GM21717 (cell line): ENCODE measurements around the gene PLEKHA3.
"Not testable (repeated sequence)": the region's sequence is repeated elsewhere in the genome, so short reads cannot be mapped to it uniquely, and the experiment has no call there.

ENCODE experiments used
- ATAC-seq: cut with Tn5 transposase; IDR thresholded peaks from one replicate; pipeline ENCODE4 v1.9.1; 2021; ENCODE audit warnings: mild to moderate bottlenecking, moderate library complexity; ENCODE audit not compliant: unreplicated experiment

The PLEKHA3 gene

GRCh38 chr2:178522950-178523595 is 42.8 kb downstream of the PLEKHA3 start:
- peak; percentile 95 for ATAC-seq

GRCh38 chr2:178523596-178524134 is 43.4 kb downstream of the PLEKHA3 start:
- peak; percentile 8 for ATAC-seq

GRCh38 chr2:178525010-178525409 is 44.8 kb downstream of the PLEKHA3 start:
- not testable (repeated sequence) for ATAC-seq

- ATAC-seq = not testable (repeated sequence)
Observed at GRCh38 chr2:178525460-178525859, 45.2 kb downstream of the PLEKHA3 start.

- ATAC-seq = no peak
Observed at GRCh38 chr2:178526256-178526655, 46.0 kb downstream of the PLEKHA3 start.

GRCh38 chr2:178527592-178527991 is 47.3 kb downstream of the PLEKHA3 start:
- ATAC-seq = no peak

- no peak for ATAC-seq
Observed at GRCh38 chr2:178528647-178529046, 48.4 kb downstream of the PLEKHA3 start.

- ATAC-seq = no peak
Observed at GRCh38 chr2:178529194-178529593, 48.9 kb downstream of the PLEKHA3 start.

GRCh38 chr2:178530131-178530530 is 49.9 kb downstream of the PLEKHA3 start:
- ATAC-seq = no peak

GRCh38 chr2:178530625-178531142 is 50.4 kb downstream of the PLEKHA3 start:
- peak; percentile 98 for ATAC-seq

GRCh38 chr2:178531168-178531567 is 50.9 kb downstream of the PLEKHA3 start:
- peak; percentile 7 for ATAC-seq

GRCh38 chr2:178536037-178536436 is 55.8 kb downstream of the PLEKHA3 start:
- no peak for ATAC-seq

- ATAC-seq = no peak
Observed at GRCh38 chr2:178542161-178542560, 61.9 kb downstream of the PLEKHA3 start.

- no peak for ATAC-seq
Observed at GRCh38 chr2:178542569-178542968, 62.3 kb downstream of the PLEKHA3 start.

- peak; percentile 72 for ATAC-seq
Observed at GRCh38 chr2:178550352-178550751, 70.1 kb downstream of the PLEKHA3 start.

- ATAC-seq = no peak
Observed at GRCh38 chr2:178553047-178553446, 72.8 kb downstream of the PLEKHA3 start.
